ENCODE data around the gene TMEM132A. TPM values are rescaled to one million over a fixed set of nuclear protein-coding genes. Genes with fewer than 3 reads are reported as not detected.

The TMEM132A gene
- total and polyA plus RNA-seq, 2 of the 13 experiments (the other 11 are each of a cell fraction or from before 2014, with no cell fraction given) = 11.1 to 32.9 TPM

GRCh38 chr11:60966890-60967289 is 42.6 kb downstream of the TMEM132A start (continued):
- TF ChIP-seq, protein P1, sequence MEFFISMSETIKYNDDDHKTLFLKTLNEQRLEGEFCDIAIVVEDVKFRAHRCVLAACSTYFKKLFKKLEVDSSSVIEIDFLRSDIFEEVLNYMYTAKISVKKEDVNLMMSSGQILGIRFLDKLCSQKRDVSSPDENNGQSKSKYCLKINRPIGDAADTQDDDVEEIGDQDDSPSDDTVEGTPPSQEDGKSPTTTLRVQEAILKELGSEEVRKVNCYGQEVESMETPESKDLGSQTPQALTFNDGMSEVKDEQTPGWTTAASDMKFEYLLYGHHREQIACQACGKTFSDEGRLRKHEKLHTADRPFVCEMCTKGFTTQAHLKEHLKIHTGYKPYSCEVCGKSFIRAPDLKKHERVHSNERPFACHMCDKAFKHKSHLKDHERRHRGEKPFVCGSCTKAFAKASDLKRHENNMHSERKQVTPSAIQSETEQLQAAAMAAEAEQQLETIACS (CRISPR knock-in tag; IDR thresholded peaks at IDR 0.05) = no peak

DNA sequence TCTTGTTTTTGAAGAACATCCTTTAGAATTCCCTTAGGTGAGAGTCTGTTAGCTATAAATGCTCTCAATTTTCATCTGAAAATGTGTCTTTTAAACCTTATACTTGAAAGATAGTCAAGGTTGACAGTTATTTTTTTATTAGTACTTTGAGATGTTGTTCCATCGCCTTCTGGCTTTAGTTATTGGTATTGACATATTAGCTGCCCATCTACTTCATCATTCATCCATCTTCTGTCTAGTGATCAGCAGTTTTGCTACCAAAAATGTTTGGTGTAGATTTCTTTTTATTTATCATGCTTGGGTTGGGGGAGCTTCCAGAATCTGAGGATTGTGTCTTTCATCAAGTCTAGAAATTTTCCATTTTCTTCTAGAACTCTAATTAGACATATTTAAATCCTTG is 44.0 kb downstream of the TMEM132A start:
- Histone ChIP-seq H3K79me2 (ENCODE audit: insufficient read depth, low read length) (no peaks in the 10 kb centered on the region), H4K20me1 (ENCODE audit: insufficient read depth, low read length) (no peaks in the 10 kb centered on the region), H3K4me2 (ENCODE audit: low read depth, low read length) (no peak overlapping the region), H3K27me3 (ENCODE audit: control insufficient read depth in 1 of 2, insufficient read depth in 2 of 2, low read length in 2 of 2) (peaks cover 7 to 51% of the 10 kb centered on the region in 2 experiments; a peak in 4 of 5 replicates), H3K27ac (ENCODE audit: extremely low read length, insufficient read depth, low read length) (no peak overlapping the region), H2AFZ (ENCODE audit: low read length) (no peak overlapping the region), H3K4me1 (ENCODE audit: insufficient read depth, low read length) (no peaks in the 10 kb centered on the region), H3K9me3 (ENCODE audit: low read length) (no peaks in the 10 kb centered on the region), H3K4me3 (replicated peaks in 1 of 3; ENCODE audit: insufficient read depth in 1 of 3, low read depth in 2 of 3, low read length in 3 of 3) (no peak overlapping the region), H3K9ac (ENCODE audit: insufficient read depth, low read depth, low read length) (no peak overlapping the region), H3K36me3 (replicated peaks in 1 of 2; ENCODE audit: control insufficient read depth in 1 of 2, insufficient read depth in 2 of 2, low read length in 2 of 2) (no peaks in the 10 kb centered on the region)
- no TSS peak for BruUV-seq (replicated peaks)
- ChIA-PET POLR2A (no interaction called here), CTCF (ENCODE audit: low intra/inter-chr PET ratio, low total read pairs) (no interaction called here)
- in situ Hi-C loops (cut with HindIII; ENCODE audit: extremely low pct_ligation_motif_present, low pct_unique_long_range_greater_than_20kb) = no loop called here
- no peak for FAIRE-seq
- no peak for ATAC-seq
- DNase-seq (ENCODE audit: low spot score) = no peak
- 3% methylated on average over 1 of the region's 1 CpG for WGBS (ENCODE audit: low lambda C conversion rate)
- TF ChIP-seq ZNF317 (CRISPR knock-in tag; IDR thresholded peaks at IDR 0.05) (peak; percentile 96), ZSCAN9 (CRISPR knock-in tag; IDR thresholded peaks at IDR 0.05; ENCODE audit: borderline replicate concordance) (no peak), MIER3 (CRISPR knock-in tag; IDR thresholded peaks at IDR 0.05; ENCODE audit: borderline replicate concordance) (no peak), ZNF441 (CRISPR knock-in tag; IDR thresholded peaks at IDR 0.05; ENCODE audit: borderline replicate concordance) (no peak)
- intact Hi-C loops (cut with micrococcal nuclease; ENCODE audit: unreplicated experiment) = no loop called here

GRCh38 chr11:60970369-60970774 is 46.1 kb downstream of the TMEM132A start:
- in situ Hi-C loops (cut with HindIII; ENCODE audit: extremely low pct_ligation_motif_present, low pct_unique_long_range_greater_than_20kb) = no loop called here
- no peaks in the 10 kb centered on the region for H3K4me1 ChIP-seq (ENCODE audit: insufficient read depth, low read length)
- no TSS peak for BruUV-seq (replicated peaks)
- peak; percentile 50 for TF ChIP-seq SMC3 (IDR thresholded peaks at IDR 0.05; ENCODE audit: low read length)
- peak; percentile 41 for TF ChIP-seq XRCC5 (optimal IDR thresholded peaks at IDR 0.05; ENCODE audit: low read length)
- TF ChIP-seq KDM2A (CRISPR knock-in tag; IDR thresholded peaks at IDR 0.05; ENCODE audit: borderline replicate concordance, low read depth) = 0 out of 2 replicates have a peak, but pooled peaks have one; percentile 41
- no peak for TF ChIP-seq ISL2 (CRISPR knock-in tag; IDR thresholded peaks at IDR 0.05)
- TF ChIP-seq SMAD3 (CRISPR knock-in tag; IDR thresholded peaks at IDR 0.05) = no peak
- no peak for TF ChIP-seq REPIN1 (CRISPR knock-in tag; IDR thresholded peaks at IDR 0.05; ENCODE audit: borderline replicate concordance, low read depth)
- no peak for TF ChIP-seq ZNF674 (CRISPR knock-in tag; IDR thresholded peaks at IDR 0.05; ENCODE audit: low read depth)
- TF ChIP-seq, protein P2, sequence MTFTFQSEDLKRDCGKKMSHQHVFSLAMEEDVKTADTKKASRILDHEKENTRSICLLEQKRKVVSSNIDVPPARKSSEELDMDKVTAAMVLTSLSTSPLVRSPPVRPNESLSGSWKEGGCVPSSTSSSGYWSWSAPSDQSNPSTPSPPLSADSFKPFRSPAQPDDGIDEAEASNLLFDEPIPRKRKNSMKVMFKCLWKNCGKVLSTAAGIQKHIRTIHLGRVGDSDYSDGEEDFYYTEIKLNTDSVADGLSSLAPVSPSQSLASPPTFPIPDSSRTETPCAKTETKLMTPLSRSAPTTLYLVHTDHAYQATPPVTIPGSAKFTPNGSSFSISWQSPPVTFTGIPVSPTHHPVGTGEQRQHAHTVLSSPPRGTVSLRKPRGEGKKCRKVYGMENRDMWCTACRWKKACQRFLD (CRISPR knock-in tag; IDR thresholded peaks at IDR 0.05; ENCODE audit: borderline replicate concordance) = no peak
- TF ChIP-seq ZNF883 (CRISPR knock-in tag; IDR thresholded peaks at IDR 0.05; ENCODE audit: not compliant biosample characterization) = no peak

More at GRCh38 chr11:60970369-60970774, 46.1 kb downstream of the TMEM132A start:
- Histone ChIP-seq H3K27me3 (ENCODE audit: control insufficient read depth in 1 of 2, insufficient read depth in 2 of 2, low read length in 2 of 2) (peaks cover 7 to 65% of the 10 kb centered on the region in 2 experiments; a peak in 4 of 5 replicates), H3K36me3 (replicated peaks in 1 of 2; ENCODE audit: control insufficient read depth in 1 of 2, insufficient read depth in 2 of 2, low read length in 2 of 2) (no peaks in the 10 kb centered on the region), H3K4me3 (replicated peaks in 1 of 3; ENCODE audit: insufficient read depth in 1 of 3, low read depth in 2 of 3, low read length in 3 of 3) (no peak overlapping the region), H3K27ac (ENCODE audit: extremely low read length, insufficient read depth, low read length) (no peak overlapping the region), H3K9ac (ENCODE audit: insufficient read depth, low read depth, low read length) (no peak overlapping the region), H4K20me1 (ENCODE audit: insufficient read depth, low read length) (no peaks in the 10 kb centered on the region), H3K79me2 (ENCODE audit: insufficient read depth, low read length) (no peaks in the 10 kb centered on the region), H3K4me2 (ENCODE audit: low read depth, low read length) (no peak overlapping the region), H2AFZ (ENCODE audit: low read length) (no peak overlapping the region), H3K9me3 (ENCODE audit: low read length) (no peaks in the 10 kb centered on the region)
- ChIA-PET POLR2A (no interaction called here), CTCF (ENCODE audit: low intra/inter-chr PET ratio, low total read pairs) (interaction anchor here (0.8 to 3.1 kb wide), 3 partner anchors 159 to 217 kb away, joined by 5 to 11 read pairs (median 8); no protein-coding TSS in a partner anchor)
- WGBS (ENCODE audit: low lambda C conversion rate) = 7% methylated on average over 6 of the region's 9 CpGs
- intact Hi-C loops (cut with micrococcal nuclease; ENCODE audit: unreplicated experiment) = loop anchor here (1.0 kb wide), 1 partner anchor 203 kb away; no protein-coding TSS in a partner anchor
- FAIRE-seq = no peak
- peak; percentile 89 for ATAC-seq
- DNase-seq (ENCODE audit: low spot score) = peak; percentile 16
